Neural cell (in vitro differentiated cells): Measurements from ENCODE around the gene ZNF532. TPM values are rescaled to one million over a fixed set of nuclear protein-coding genes. Genes with fewer than 3 reads are reported as not detected.

Source experiments
- H2AFZ ChIP-seq: fragments of 200-600, 300-800 bp; sonication (generic), shearing (Covaris generic); 2 replicates; pipeline ENCODE4 v1.6.0; 2014; ENCODE audit warnings: low read depth, mild to moderate bottlenecking, antibody characterized with exemption, low read length, moderate library complexity
- H3F3A ChIP-seq: fragments of 200-600 bp; shearing (Covaris generic); 2 replicates; pipeline ENCODE4 v1.6.1; 2016; ENCODE audit warnings: mild to moderate bottlenecking, moderate library complexity, mixed read lengths, antibody characterized with exemption, low read length; ENCODE audit not compliant: insufficient read depth, poor library complexity, severe bottlenecking
- H3K27ac ChIP-seq: fragments of 200-600, 300-800 bp; sonication (generic), shearing (Covaris generic); 2 replicates; pipeline ENCODE4 v1.5.1; 2014; ENCODE audit warnings: mild to moderate bottlenecking, low read length, moderate library complexity
- H3K27me3 ChIP-seq: fragments of 300-800, 200-600 bp; sonication (generic), shearing (Covaris generic); 2 replicates; pipeline ENCODE4 v1.6.0; 2014; ENCODE audit warnings: mild to moderate bottlenecking, low read depth, low read length, moderate library complexity; ENCODE audit not compliant: insufficient read depth
- H3K36me3 ChIP-seq: fragments of 300-800, 200-600 bp; sonication (generic), shearing (Covaris generic); 2 replicates; pipeline ENCODE4 v1.5.1; 2014; ENCODE audit warnings: mild to moderate bottlenecking, antibody characterized with exemption, low read length, moderate library complexity; ENCODE audit not compliant: insufficient read depth
- H3K4me2 ChIP-seq: fragments of 300-800, 200-600 bp; sonication (generic), shearing (Covaris generic); 2 replicates; pipeline ENCODE4 v1.6.0; 2014; ENCODE audit warnings: mild to moderate bottlenecking, low read length
- H3K4me3 ChIP-seq: fragments of 300-800, 200-600 bp; sonication (generic), shearing (Covaris generic); 2 replicates; pipeline ENCODE4 v1.5.1; 2014; ENCODE audit warnings: mild to moderate bottlenecking, low read length, moderate library complexity
- H3K79me2 ChIP-seq: fragments of 200-600 bp; shearing (Covaris generic); replicated peaks from 2 replicates; pipeline ENCODE4 v1.6.0; 2014; ENCODE audit warnings: mild to moderate bottlenecking, low read length, moderate library complexity; ENCODE audit not compliant: insufficient read depth
- H3K9ac ChIP-seq: fragments of 300-800, 200-600 bp; sonication (generic), shearing (Covaris generic); 2 replicates; pipeline ENCODE4 v1.6.1; 2016; ENCODE audit warnings: mild to moderate bottlenecking, low read length, mixed read lengths
- H3K9me2 ChIP-seq: fragments of 200-600 bp; shearing (Covaris generic); 2 replicates; pipeline ENCODE4 v1.6.1; 2016; ENCODE audit warnings: mild to moderate bottlenecking, low read length, mixed read lengths; ENCODE audit not compliant: insufficient read depth
- H3K9me3 ChIP-seq: fragments of 200-600, 300-800 bp; sonication (generic), shearing (Covaris generic); 2 replicates; pipeline ENCODE4 v1.6.1; 2016; ENCODE audit warnings: mild to moderate bottlenecking, mixed run types, low read length, moderate library complexity, mixed read lengths
- H4K20me1 ChIP-seq: fragments of 200-600 bp; shearing (Covaris generic); 2 replicates; pipeline ENCODE4 v1.6.1; 2016; ENCODE audit warnings: mild to moderate bottlenecking, mixed run types; ENCODE audit not compliant: insufficient read depth
- EP300 ChIP-seq: fragments of 450-650 bp; conservative IDR thresholded peaks from 2 replicates; pipeline ENCODE4 v1.6.1; 2014; ENCODE audit warnings: antibody characterized with exemption, mild to moderate bottlenecking, moderate library complexity; ENCODE audit not compliant: poor library complexity, severe bottlenecking
- EZH2 ChIP-seq: fragments of 200-600, 300-800 bp; shearing (Covaris generic), sonication (generic); IDR thresholded peaks from 2 replicates; pipeline ENCODE4 v1.6.1; 2014; ENCODE audit warnings: antibody characterized with exemption, low read length, borderline replicate concordance, mild to moderate bottlenecking; ENCODE audit not compliant: insufficient read depth, poor library complexity, severe bottlenecking
- MXI1 ChIP-seq: fragments of 450-650 bp; conservative IDR thresholded peaks from 2 replicates; pipeline ENCODE4 v1.6.1; 2014; ENCODE audit warnings: antibody characterized with exemption, mild to moderate bottlenecking; ENCODE audit not compliant: poor library complexity, severe bottlenecking
- POLR2AphosphoS5 ChIP-seq: IDR thresholded peaks from 2 replicates; pipeline ENCODE4 v1.6.1; 2012
- RAD21 ChIP-seq: fragments of 450-650 bp; conservative IDR thresholded peaks from 2 replicates; pipeline ENCODE4 v1.6.1; 2014; ENCODE audit warnings: antibody characterized with exemption, mild to moderate bottlenecking, moderate library complexity
- SMC3 ChIP-seq: fragments of 450-650 bp; conservative IDR thresholded peaks from 2 replicates; pipeline ENCODE4 v1.6.1; 2014; ENCODE audit warnings: antibody characterized with exemption, mild to moderate bottlenecking, moderate library complexity; ENCODE audit not compliant: poor library complexity
- TAF1 ChIP-seq: IDR thresholded peaks from 2 replicates; pipeline ENCODE4 v1.6.1; 2012; ENCODE audit warnings: low read depth
- polyA plus RNA-seq: library from polyadenylated mRNA; depleted of rRNA; stranded (reverse); fragments of >200 nt; gene quantifications from 2 replicates; pipeline ENCODE4 v1.2.3, GENCODE V29; 2014
- TF ChIP-seq, protein P1 (sequence below): fragments of 450-650 bp; IDR thresholded peaks from 2 replicates; pipeline ENCODE4 v1.5.1; 2014; ENCODE audit warnings: antibody characterized with exemption, mild to moderate bottlenecking, moderate library complexity; ENCODE audit not compliant: poor library complexity, severe bottlenecking
- TF ChIP-seq, protein P2 (sequence below): IDR thresholded peaks from 2 replicates; pipeline ENCODE4 v1.6.1; 2012; ENCODE audit warnings: borderline replicate concordance

The ZNF532 gene
- polyA plus RNA-seq, 1 donor from 2014 or later: 119 TPM

DNA sequence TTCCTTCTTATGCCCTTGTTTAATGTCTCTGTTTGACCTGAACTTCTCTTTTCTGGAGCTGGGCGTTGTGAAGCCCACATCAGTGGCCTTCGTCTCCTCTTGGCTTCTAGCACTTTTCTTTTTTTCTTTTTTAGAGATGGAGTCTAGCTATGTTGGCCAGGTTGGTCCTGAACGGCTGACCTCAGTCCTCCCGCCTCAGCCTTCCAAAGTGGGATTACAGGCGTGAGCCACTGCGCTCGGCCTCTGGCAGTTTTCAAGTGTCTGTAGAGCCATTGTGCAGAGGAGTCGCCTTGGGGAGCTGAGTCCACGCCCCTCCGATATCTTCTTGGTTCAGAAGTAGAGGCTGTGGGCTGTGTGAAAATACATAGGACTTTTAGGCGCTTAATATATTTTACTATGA is 36.5 kb downstream of the ZNF532 start:
- Histone ChIP-seq H3K4me2 (no peak overlapping the region), H3K4me3 (no peak overlapping the region), H3K36me3 (no peaks in the 10 kb centered on the region), H3K9me3 (no peaks in the 10 kb centered on the region), H3K9me2 (no peaks in the 10 kb centered on the region), H3K27me3 (no peaks in the 10 kb centered on the region), H3K9ac (no peak overlapping the region), H2AFZ (no peak overlapping the region), H3F3A (no peaks in the 10 kb centered on the region), H3K79me2 (peaks cover 98% of the 10 kb centered on the region), H4K20me1 (peaks cover 23% of the 10 kb centered on the region), H3K27ac (no peak overlapping the region)
- no peak for TF ChIP-seq SMC3

DNA sequence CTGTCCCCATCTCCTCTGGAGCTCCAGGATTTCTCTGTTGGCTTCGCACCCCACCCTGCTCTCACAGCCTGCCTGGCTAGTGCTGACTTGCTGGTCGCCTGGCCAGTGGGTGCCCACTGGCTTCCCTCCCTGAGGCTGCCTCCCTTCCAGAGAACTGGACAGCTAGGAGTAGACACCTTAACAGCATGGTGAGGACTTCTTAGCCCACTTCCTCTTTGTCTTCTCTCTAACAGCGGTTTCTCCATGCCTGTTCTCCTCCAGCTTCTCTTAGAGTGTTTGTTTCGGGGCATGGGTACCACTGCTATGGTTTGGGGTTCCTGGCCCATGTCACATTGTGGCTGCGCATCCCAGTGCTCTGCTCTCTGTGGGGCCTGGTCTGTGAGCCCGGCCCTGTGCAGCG is 37.1 kb downstream of the ZNF532 start:
- Histone ChIP-seq H4K20me1 (peaks cover 21% of the 10 kb centered on the region), H3K9me2 (no peaks in the 10 kb centered on the region), H3K4me3 (no peak overlapping the region), H3K36me3 (no peaks in the 10 kb centered on the region), H3K4me2 (no peak overlapping the region), H3K27me3 (no peaks in the 10 kb centered on the region), H3F3A (no peaks in the 10 kb centered on the region), H2AFZ (no peak overlapping the region), H3K9me3 (no peaks in the 10 kb centered on the region), H3K9ac (no peak overlapping the region), H3K27ac (no peak overlapping the region), H3K79me2 (peaks cover 98% of the 10 kb centered on the region)
- TF ChIP-seq SMC3 (no peak), EZH2 (no peak), MXI1 (no peak), EP300 (no peak), RAD21 (no peak), POLR2AphosphoS5 (no peak), TAF1 (no peak)
- TF ChIP-seq, protein P1, sequence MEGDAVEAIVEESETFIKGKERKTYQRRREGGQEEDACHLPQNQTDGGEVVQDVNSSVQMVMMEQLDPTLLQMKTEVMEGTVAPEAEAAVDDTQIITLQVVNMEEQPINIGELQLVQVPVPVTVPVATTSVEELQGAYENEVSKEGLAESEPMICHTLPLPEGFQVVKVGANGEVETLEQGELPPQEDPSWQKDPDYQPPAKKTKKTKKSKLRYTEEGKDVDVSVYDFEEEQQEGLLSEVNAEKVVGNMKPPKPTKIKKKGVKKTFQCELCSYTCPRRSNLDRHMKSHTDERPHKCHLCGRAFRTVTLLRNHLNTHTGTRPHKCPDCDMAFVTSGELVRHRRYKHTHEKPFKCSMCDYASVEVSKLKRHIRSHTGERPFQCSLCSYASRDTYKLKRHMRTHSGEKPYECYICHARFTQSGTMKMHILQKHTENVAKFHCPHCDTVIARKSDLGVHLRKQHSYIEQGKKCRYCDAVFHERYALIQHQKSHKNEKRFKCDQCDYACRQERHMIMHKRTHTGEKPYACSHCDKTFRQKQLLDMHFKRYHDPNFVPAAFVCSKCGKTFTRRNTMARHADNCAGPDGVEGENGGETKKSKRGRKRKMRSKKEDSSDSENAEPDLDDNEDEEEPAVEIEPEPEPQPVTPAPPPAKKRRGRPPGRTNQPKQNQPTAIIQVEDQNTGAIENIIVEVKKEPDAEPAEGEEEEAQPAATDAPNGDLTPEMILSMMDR: no peak
- TF ChIP-seq, protein P2, sequence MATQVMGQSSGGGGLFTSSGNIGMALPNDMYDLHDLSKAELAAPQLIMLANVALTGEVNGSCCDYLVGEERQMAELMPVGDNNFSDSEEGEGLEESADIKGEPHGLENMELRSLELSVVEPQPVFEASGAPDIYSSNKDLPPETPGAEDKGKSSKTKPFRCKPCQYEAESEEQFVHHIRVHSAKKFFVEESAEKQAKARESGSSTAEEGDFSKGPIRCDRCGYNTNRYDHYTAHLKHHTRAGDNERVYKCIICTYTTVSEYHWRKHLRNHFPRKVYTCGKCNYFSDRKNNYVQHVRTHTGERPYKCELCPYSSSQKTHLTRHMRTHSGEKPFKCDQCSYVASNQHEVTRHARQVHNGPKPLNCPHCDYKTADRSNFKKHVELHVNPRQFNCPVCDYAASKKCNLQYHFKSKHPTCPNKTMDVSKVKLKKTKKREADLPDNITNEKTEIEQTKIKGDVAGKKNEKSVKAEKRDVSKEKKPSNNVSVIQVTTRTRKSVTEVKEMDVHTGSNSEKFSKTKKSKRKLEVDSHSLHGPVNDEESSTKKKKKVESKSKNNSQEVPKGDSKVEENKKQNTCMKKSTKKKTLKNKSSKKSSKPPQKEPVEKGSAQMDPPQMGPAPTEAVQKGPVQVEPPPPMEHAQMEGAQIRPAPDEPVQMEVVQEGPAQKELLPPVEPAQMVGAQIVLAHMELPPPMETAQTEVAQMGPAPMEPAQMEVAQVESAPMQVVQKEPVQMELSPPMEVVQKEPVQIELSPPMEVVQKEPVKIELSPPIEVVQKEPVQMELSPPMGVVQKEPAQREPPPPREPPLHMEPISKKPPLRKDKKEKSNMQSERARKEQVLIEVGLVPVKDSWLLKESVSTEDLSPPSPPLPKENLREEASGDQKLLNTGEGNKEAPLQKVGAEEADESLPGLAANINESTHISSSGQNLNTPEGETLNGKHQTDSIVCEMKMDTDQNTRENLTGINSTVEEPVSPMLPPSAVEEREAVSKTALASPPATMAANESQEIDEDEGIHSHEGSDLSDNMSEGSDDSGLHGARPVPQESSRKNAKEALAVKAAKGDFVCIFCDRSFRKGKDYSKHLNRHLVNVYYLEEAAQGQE: no peak

DNA sequence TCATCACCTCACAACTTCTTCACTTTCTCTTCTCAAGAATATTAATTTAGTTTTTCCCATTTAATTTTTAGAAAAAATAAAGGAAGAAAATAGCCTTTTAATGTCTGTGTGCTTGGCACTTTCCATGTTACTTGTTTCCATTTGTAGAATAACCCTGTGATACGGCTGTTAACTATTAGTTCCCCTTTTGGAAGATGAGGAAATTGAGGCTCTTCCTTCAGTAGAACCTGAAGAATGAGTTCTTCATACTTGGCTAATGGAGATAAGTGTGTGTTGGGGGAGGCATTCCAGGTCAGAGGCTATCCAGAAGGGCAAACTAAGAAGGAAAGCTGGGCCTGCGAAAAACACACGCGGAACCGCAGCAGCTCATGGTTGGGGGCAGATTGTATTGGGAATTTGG is 38.3 kb downstream of the ZNF532 start:
- TF ChIP-seq RAD21 (no peak), EZH2 (no peak)
- H3F3A ChIP-seq: no peaks in the 10 kb centered on the region
- no peaks in the 10 kb centered on the region for H3K9me3 ChIP-seq
- H3K79me2 ChIP-seq: peaks cover 96% of the 10 kb centered on the region
- no peak overlapping the region for H3K4me2 ChIP-seq
- H4K20me1 ChIP-seq: peaks cover 21% of the 10 kb centered on the region
- H3K9me2 ChIP-seq: no peaks in the 10 kb centered on the region
- H3K27me3 ChIP-seq: no peaks in the 10 kb centered on the region
- no peaks in the 10 kb centered on the region for H3K36me3 ChIP-seq
- no peak overlapping the region for H3K9ac ChIP-seq
- no peak overlapping the region for H2AFZ ChIP-seq
- no peak overlapping the region for H3K27ac ChIP-seq
- no peak overlapping the region for H3K4me3 ChIP-seq
